ENCODE measurements around the gene CCDC178. TPM values are rescaled to one million over a fixed set of nuclear protein-coding genes. Genes with fewer than 3 reads are reported as not detected.
"Not testable (repeated sequence)": the region's sequence is repeated elsewhere in the genome, so short reads cannot be mapped to it uniquely, and the experiment has no call there.

CCDC178 gene
- total RNA-seq, 1 experiment from 2014 or later = 0.13 TPM

DNA sequence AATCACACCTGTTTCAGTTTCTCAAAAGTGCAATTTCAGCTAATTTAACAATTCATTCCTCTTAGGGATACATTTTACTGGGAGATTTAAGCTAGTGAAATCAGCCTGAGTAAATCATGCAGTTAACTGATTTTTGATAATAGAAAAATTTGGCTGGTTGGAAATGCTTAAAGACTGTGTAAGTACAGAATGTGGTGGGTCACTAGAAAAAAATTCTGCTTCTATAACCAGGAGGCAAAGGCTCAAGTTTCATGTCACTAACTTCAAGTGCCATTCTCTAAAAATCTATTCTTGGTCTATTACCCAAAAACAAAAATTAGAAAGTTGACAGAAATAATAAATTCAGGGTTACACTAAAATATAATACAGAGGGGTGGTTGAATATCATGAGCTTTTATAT lies 271.3 kb downstream of the CCDC178 start:
- in situ Hi-C loops (cut with HindIII; ENCODE audit: low pct_unique_long_range_greater_than_20kb, low sequenced_read_pairs) = no loop called here
- no peak for DNase-seq (ENCODE audit: low read depth, low spot score)

DNA sequence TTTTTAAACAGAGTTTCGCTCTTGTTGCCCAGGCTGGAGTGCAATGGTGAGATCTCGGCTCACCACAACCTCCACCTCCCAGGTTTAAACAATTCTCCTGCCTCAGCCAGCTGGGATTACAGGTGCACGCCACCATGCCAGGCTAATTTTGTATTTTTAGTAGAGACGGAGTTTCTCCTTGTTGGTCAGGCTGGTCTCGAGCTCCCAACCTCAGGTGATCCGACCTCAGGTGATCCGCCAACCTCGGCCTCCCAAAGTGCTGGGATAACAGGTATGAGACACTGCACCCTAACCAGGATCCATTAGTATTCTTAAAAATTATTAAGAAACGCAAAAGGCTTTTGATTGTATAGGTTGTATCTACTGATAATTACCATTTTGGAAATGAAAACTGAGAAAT lies 276.4 kb downstream of the CCDC178 start:
- DNase-seq (ENCODE audit: low read depth, low spot score); in situ Hi-C loops (cut with HindIII; ENCODE audit: low pct_unique_long_range_greater_than_20kb, low sequenced_read_pairs): not testable (repeated sequence)

DNA sequence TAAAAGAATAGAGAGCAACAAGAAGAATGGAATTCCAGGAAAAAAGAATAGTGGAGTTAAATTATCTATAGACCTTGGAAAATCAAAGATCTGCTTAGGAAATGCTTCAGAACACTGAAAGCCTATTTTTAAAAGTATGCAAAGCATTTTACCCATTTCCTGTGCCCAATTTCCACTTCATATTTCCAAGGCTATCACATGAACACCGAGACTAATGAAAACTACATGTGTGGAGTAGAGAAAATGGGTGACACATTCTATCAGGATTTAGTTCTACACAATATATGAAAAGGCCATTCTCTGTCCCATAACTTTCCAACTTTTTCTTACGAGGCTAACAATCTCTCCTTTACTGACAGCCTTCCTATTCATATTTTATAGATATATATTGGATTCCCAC lies 279.4 kb downstream of the CCDC178 start:
- in situ Hi-C loops (cut with HindIII; ENCODE audit: low pct_unique_long_range_greater_than_20kb, low sequenced_read_pairs) = no loop called here
- DNase-seq (ENCODE audit: low read depth, low spot score) = no peak

DNA sequence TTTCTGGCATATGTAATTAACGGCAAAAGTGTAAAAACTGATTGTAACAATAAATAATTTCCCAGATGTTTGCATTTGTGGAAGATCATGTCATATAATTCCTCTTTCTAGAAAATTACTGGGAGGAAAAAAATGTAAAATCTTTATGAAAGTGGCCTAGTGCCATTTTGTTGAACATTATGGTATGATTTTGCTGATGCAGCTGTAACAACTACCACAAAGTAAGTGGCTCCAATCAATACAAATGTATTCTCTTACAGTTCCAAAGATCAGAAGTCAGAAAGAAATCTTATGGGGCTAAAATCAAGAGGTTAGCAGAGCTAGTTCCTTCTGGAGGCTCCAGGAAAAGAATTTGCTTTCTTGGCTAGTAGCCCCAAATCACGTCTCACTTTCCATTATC lies 281.4 kb downstream of the CCDC178 start:
- DNase-seq (ENCODE audit: low read depth, low spot score) = no peak
- in situ Hi-C loops (cut with HindIII; ENCODE audit: low pct_unique_long_range_greater_than_20kb, low sequenced_read_pairs) = no loop called here

DNA sequence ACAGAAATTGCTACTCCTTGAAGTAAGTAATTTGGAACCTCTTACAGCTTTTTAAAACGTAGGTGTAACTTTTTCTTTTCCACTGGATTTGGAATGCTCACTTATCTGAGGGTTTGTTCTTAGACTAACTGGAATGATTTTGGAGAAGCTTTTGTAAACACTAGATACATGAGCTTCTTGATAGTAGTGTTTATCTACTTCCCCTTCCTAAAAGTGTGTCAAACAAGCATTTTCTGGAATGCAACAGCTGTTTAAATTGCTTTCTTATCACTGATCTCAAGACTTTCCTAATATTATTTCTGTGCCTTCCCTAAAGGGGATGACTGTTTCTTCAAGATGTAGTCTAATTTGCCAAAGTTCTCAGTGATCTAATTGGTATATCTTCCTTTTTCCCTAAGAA lies 282.6 kb downstream of the CCDC178 start:
- in situ Hi-C loops (cut with HindIII; ENCODE audit: low pct_unique_long_range_greater_than_20kb, low sequenced_read_pairs) = no loop called here
- DNase-seq (ENCODE audit: low read depth, low spot score) = no peak

DNA sequence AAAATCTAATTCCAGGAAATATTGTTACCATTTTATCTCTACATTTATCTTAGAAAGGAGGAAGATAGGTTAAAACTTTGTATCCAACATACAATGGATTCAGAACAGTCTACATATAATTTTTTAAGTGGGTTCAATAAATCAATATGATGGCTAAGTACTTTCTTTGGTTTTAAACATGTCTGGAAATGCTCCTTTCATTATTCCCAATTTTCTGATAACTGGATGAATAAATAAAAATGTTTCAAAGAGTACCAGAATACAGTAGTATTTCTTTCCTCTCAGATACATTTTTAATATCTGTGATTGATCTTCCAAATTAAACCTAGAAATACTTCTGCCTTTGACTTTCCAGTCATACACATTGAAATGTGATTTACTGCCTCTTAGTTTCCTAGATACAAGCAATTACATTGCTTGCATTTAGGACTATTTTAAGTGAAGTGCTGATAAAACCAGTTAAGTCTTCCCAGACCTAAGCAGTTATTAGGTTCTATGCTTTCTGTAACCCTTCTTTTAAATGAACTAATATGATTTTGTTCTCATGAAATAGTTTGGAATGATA lies 283.5 kb downstream of the CCDC178 start:
- DNase-seq (ENCODE audit: low read depth, low spot score) = no peak
- in situ Hi-C loops (cut with HindIII; ENCODE audit: low pct_unique_long_range_greater_than_20kb, low sequenced_read_pairs) = no loop called here

DNA sequence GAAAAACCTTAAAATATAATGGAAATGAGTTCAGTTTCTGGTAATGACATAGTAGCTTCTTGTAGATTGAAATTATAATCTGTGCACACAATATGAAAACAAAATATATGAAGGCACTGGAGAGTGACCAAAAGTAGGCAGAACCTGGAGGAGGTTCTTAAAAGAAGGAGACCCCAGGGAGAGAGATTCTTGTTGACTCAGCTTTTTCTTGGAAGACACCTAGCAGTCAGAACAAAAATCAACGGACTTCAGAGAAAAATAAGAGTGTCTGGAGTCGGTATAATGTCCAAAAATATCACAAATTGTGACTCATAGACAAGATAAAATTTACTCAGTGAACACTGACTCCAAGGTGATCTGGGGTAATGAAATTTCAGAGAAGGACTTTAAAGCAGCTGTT lies 286.5 kb downstream of the CCDC178 start:
- in situ Hi-C loops (cut with HindIII; ENCODE audit: low pct_unique_long_range_greater_than_20kb, low sequenced_read_pairs) = no loop called here
- no peak for DNase-seq (ENCODE audit: low read depth, low spot score)

DNA sequence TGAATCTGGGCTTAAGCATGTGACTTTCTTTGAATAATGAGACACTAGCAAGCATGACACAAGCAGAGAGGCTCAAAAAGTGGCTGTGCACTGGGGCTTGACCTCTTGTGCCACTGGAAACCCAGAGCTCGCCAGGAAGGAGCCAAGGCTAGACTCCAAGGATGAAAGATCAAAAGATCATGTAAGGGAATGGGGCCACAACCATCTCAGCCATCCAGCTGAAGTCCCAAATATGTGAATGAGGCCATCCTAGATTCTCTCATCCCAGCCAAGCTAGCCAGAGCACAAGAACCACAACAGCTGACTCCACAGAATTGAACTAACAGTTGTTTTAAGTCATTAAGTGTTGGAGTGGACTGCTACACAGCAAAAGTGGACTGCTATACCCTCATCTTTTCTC lies 288.1 kb downstream of the CCDC178 start:
- DNase-seq (ENCODE audit: low read depth, low spot score) = no peak
- in situ Hi-C loops (cut with HindIII; ENCODE audit: low pct_unique_long_range_greater_than_20kb, low sequenced_read_pairs) = no loop called here

DNA sequence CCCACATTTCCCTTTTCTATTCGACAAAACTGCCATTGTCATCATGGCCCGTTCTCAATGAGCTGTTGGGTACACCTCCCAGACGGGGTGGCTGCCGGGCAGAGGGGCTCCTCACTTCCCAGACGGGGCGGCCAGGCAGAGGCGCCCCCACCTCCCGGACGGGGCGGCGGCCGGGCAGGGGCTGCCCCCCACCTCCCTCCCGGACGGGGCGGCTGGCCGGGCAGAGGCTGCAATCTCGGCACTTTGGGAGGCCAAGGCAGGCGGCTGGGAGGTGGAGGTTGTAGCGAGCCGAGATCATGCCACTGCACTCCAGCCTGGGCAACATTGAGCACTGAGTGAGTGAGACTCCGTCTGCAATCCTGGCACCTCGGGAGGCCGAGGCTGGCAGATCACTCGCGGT lies 292.7 kb downstream of the CCDC178 start:
- in situ Hi-C loops (cut with HindIII; ENCODE audit: low pct_unique_long_range_greater_than_20kb, low sequenced_read_pairs); DNase-seq (ENCODE audit: low read depth, low spot score): not testable (repeated sequence)

DNA sequence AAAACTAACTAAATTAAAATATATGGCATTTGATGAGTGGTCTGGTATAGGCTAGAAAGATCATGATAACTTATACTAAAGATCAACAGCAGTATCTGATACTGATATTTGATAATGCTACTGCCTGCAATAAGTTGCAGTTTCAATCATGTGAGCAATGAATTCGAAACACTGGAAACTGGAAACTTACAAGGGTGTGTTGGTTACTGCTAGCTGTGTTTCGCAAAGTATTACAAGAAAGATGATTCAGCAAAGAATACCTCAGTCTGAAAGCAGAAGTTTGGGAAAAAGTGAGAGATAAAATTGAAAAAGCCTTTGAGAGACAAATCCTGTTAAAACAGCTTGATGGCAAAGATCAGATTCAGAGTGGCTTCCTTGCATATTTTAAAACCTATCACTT lies 294.5 kb downstream of the CCDC178 start:
- no peak for DNase-seq (ENCODE audit: low read depth, low spot score)
- in situ Hi-C loops (cut with HindIII; ENCODE audit: low pct_unique_long_range_greater_than_20kb, low sequenced_read_pairs) = no loop called here

DNA sequence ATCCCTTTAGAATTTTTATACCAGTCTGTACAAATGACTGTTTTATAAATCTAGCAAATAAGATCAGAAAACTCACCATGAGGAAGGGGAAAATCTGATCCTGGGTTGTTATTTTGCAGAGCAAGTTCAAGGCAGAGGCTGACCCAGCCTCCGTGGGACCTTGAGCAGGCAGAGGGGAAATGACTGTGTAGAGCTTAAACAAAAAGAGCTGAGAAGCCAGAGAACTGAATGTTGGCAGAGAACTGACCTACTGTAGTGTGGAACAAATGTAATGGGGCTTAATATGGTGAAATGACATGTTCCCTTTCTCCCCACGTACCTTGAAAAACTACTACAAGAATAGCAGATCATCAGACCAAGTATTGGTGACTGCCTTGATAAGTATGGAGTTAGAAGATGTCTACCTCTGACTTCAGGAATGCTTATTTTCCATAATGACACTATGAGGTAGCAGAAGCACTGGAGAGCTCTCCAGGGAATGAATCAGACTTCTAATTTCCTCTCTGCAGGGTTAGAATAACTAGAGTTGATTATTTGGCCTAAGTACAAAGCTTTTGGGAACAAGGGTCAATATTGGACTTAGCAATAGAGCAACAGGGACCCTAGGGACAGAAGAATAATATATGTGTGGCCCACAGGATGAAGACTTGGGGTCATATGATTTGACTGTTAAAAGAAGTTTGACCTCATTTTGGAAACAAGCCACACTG lies 304.4 kb downstream of the CCDC178 start:
- no peak for DNase-seq (ENCODE audit: low read depth, low spot score)
- in situ Hi-C loops (cut with HindIII; ENCODE audit: low pct_unique_long_range_greater_than_20kb, low sequenced_read_pairs) = no loop called here

DNA sequence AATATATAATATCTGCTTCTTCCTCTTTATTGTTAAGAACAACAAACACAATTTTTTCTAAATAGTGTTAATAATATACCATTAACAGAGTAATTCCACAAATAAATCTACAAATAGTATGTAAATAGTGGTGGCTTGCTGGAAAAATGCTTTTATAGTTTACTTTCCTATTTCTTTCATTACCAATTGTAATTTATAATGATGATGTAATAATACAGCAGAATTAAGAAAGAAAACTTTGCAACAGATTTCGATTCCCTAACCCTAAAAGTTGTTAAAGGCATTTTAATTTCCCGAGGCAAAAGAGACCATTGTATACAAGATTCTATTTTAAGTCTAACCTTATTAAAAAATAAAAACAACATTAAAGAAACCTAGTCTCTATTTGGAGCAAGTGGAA lies 307.9 kb downstream of the CCDC178 start:
- no peak for DNase-seq (ENCODE audit: low read depth, low spot score)
- in situ Hi-C loops (cut with HindIII; ENCODE audit: low pct_unique_long_range_greater_than_20kb, low sequenced_read_pairs) = no loop called here

DNA sequence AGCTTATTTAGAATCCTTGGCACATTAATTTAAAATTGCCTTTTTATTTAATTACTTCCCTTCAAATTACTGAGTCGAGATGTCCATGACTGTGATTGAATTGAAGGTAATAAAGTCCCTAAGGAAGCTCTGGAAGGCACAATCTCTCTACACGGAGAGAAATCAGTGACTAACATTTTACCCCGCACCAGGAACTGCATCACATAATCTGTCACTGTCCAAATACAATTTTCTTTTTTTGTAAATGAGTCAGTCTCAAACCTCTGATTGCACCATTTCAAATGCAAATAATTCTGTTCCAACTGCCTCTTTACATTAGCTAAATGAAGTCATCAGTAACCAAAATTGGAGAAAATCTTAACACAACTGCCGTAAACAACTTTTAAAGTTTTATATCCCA lies 311.9 kb downstream of the CCDC178 start:
- no peak for DNase-seq (ENCODE audit: low read depth, low spot score)

DNA sequence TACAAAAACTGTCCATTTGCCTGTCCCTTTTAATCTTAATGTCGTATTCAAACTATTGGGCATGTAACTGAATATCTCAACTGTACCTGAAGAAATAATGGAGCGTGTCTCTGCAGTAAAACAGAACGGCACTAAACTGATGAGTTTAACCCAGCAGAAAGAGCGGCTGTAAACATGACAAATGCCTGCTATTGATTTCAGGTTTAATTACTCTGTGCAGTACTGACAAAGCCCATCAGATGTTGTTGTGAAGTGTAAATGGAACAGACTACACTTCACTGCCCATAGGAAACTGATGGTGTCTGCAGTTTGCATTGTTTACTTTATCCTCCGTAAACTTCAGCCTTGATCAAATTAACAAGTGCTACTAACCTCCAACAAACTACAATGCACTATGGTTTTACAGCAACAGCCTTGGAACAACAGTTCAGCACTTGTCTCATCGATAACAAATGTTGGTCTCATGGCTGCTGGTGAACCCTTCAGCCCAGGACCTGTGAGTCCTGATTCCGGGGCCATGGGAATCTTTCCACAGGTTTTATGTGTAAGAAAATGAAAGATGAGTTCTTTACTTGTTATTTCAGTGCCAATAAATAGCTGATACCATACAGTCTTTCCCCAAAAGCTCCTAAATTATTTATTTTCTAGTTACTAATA lies 316.5 kb downstream of the CCDC178 start:
- DNase-seq (ENCODE audit: low read depth, low spot score) = no peak
- in situ Hi-C loops (cut with HindIII; ENCODE audit: low pct_unique_long_range_greater_than_20kb, low sequenced_read_pairs) = no loop called here

More for the DNA sequence above, 311.9 kb downstream of the CCDC178 start:
- in situ Hi-C loops (cut with HindIII; ENCODE audit: low pct_unique_long_range_greater_than_20kb, low sequenced_read_pairs) = no loop called here

DNA sequence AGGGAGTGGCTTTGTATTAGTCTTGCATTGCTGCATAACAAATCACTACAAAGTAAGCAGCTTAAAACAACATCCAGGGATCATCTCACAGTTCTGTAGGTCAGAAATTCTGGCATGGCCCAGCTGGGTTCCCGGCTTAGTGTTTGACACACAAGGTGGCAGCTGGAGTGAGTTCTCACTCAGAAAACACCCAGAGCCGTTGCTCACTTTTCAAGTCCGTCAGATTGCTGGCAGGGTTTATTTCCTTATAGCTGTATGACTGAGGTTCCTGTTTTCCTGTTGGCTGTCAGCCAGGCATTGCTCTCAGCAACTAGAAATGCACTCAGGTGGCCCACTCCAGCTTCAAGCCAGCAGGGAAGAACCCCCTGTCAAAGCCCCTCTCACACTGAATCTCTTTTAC lies 324.1 kb downstream of the CCDC178 start:
- no peak for DNase-seq (ENCODE audit: low read depth, low spot score)
- in situ Hi-C loops (cut with HindIII; ENCODE audit: low pct_unique_long_range_greater_than_20kb, low sequenced_read_pairs) = no loop called here

DNA sequence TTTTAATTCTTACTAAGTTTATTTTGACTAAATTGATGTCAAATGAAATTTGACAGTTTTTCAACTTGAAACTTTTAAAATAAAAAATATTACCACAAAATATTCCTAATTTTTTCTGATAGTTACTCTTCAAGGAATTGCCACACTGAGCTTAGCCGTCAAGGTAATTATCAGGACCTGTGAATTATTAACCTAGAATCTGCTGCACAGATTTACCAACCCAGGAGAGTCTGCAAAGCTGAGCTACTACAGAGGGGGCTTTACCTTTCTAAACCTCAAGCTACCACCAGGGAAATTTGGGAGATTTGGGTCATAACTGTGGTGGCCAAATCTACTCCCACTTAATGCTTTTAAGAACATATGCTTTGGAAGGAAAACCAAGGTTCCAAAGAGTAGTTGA lies 324.6 kb downstream of the CCDC178 start:
- no peak for DNase-seq (ENCODE audit: low read depth, low spot score)
- in situ Hi-C loops (cut with HindIII; ENCODE audit: low pct_unique_long_range_greater_than_20kb, low sequenced_read_pairs) = no loop called here

DNA sequence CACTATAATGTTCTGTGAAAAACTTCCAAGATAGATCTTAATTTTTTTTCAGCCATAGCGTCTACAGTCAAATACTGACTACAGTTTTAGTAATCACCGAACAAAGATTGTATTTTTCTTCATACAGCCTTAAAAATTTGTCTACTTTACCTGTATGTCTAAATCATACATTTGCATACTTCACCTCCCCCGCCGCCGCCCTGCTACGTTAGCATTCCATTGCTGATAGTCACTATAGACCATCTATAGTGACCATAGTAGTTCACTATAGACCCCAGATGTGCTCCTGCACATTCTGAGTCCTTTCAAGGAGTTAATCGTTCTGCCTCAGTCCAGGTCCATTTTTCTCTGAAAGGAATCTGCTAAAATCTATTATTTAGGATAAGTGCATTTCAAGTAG lies 325.0 kb downstream of the CCDC178 start:
- in situ Hi-C loops (cut with HindIII; ENCODE audit: low pct_unique_long_range_greater_than_20kb, low sequenced_read_pairs) = no loop called here
- DNase-seq (ENCODE audit: low read depth, low spot score) = no peak

DNA sequence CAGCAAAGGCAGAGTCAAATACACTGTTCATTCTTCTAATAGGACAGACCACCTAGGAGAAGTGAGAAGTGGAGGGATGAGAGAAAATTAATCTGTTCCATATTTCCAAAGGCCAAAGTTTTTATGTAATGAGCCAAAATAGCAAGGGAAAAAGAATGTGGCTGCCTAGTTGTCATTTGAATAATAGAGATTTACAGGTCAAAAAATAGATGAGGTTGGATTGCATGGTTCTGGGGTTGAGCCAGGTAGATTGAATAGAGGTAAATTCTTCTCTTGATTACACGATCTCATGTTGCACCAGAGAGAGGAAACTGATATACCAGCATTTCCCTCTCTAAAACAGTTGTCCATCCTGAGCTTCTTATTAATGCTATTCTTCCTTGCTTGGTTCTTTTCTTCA lies 325.8 kb downstream of the CCDC178 start:
- in situ Hi-C loops (cut with HindIII; ENCODE audit: low pct_unique_long_range_greater_than_20kb, low sequenced_read_pairs) = no loop called here
- no peak for DNase-seq (ENCODE audit: low read depth, low spot score)

DNA sequence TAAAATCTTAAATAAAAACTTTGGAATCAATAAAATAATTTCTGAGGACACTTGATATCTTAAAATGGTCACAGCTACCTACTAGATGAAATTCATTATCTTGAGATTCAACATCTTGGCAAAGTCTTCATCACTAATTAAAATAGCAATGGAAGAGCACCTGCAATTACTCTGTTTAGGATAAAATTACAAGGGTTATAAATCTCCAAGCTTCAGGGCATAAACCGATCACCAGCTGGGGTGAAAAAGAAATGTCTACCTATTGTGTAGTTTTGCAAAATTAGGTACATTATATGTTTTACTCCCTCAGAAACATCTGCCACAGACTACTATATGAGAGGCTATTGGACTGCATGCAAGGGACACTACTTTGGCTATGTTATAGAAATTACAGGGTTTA lies 327.1 kb downstream of the CCDC178 start:
- in situ Hi-C loops (cut with HindIII; ENCODE audit: low pct_unique_long_range_greater_than_20kb, low sequenced_read_pairs) = no loop called here
- DNase-seq (ENCODE audit: low read depth, low spot score) = no peak
